GM21786 (cell line): ENCODE results near the gene ZNF536.

Experiments used
- ATAC-seq: cut with Tn5 transposase; IDR thresholded peaks from one replicate; pipeline ENCODE4 v1.9.1; 2021; ENCODE audit not compliant: unreplicated experiment

ZNF536 gene

GRCh38 chr19:30362156-30362754 is 9.9 kb upstream of the ZNF536 start:
- no peak for ATAC-seq

GRCh38 chr19:30363073-30363472 is 9.1 kb upstream of the ZNF536 start:
- no peak for ATAC-seq

GRCh38 chr19:30364866-30365800 is 7.1 kb upstream of the ZNF536 start:
- no peak for ATAC-seq

DNA sequence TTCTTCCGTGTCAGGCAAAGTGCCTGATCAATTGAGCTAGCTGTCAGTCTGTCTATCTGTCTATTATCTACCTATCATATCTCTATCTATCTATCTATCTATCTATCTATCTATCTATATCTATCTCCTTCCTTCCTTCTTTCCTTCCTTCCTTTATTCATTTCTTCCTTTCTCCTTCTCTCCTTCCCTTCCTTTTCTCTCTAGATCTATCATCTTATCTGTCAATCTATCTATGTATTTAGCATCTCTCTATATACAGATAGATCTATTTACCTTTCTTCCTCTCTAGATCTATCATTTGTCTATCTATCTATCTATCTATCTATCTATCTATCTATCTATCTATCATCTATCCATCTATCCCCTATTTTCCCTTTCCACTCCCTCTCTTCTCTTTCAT is 5.9 kb upstream of the ZNF536 start:
- no peak for ATAC-seq

- no peak for ATAC-seq
These were observed 5.2 kb upstream of the ZNF536 start for GRCh38 chr19:30367006-30367405.

GRCh38 chr19:30367421-30367820 is 4.8 kb upstream of the ZNF536 start:
- ATAC-seq, result no peak

- no peak for ATAC-seq
These were observed 2.4 kb upstream of the ZNF536 start for GRCh38 chr19:30369833-30370232.

- ATAC-seq, result no peak
These were observed 885 bp upstream of the ZNF536 start for GRCh38 chr19:30371161-30371836.

- ATAC-seq, result no peak
These were observed 1.4 kb downstream of the ZNF536 start for GRCh38 chr19:30373593-30373992.

DNA sequence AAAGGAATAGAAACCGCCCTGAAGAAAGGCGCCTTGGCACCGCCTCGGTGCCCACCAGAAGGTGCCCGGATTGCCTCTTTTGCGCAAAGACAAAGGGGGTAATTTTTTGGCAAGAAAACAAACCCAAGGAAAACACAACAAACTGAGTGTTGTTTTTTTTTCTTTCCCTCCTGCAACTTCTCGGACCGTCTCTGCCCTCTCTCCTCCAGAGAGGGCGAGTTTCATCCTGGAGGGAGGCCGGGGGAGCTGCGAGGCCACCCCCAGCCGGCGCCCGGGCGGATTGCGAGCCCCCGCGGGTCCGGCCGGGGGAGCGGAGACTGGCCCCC is 2.3 kb downstream of the ZNF536 start:
- no peak for ATAC-seq

GRCh38 chr19:30374865-30375552 is 2.8 kb downstream of the ZNF536 start:
- no peak for ATAC-seq

DNA sequence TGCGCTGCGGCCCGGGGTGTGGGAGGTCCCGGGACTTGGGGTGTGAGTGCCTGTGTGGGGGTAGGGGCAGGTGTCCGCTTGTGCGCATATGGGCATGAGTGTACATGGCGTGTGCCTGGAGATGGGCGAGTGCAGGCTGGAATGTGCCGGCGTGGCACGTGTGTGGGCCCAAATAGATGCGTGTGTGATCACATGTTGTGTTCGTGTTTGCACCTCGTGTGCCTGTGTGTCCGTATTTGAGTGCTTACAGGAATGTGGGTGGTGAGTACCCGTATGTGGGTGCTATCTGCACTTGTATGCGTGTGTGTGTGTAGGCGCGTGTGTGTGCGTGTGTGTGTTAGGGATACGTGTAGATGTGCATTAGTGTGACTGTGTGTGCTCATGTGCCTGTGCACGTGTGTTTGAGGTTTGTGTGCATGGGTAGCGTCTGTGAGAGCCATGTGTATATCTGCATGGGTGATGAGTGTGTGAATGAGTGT is 3.4 kb downstream of the ZNF536 start:
- no peak for ATAC-seq

GRCh38 chr19:30376272-30376671 is 4.1 kb downstream of the ZNF536 start:
- ATAC-seq, result no peak

- no peak for ATAC-seq
These were observed 4.7 kb downstream of the ZNF536 start for GRCh38 chr19:30376826-30377425.

- no peak for ATAC-seq
These were observed 6.5 kb downstream of the ZNF536 start for GRCh38 chr19:30378701-30379100.

GRCh38 chr19:30379841-30380610 is 7.8 kb downstream of the ZNF536 start:
- ATAC-seq, result no peak

GRCh38 chr19:30381366-30381765 is 9.2 kb downstream of the ZNF536 start:
- ATAC-seq, result no peak

DNA sequence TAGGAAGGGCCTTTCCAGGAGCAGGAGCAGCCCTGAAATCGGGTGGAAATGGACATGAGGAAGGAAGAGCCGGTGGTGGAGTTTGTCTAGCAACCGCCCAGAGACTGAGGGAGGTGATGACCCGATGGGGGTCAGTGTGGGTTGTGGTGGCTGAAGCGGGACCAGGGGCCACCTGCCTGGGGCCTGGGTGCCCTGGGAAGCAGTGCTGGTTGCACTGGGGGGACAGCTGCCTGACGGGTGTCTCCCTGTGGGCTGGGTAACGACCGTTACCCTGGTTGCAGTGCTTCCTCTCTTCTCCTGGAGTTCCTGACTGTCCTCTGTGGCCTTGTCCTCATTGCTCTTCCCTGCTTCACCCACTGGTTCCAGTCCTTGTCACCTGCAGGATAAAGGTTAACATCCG is 13.0 kb downstream of the ZNF536 start:
- ATAC-seq, result no peak

DNA sequence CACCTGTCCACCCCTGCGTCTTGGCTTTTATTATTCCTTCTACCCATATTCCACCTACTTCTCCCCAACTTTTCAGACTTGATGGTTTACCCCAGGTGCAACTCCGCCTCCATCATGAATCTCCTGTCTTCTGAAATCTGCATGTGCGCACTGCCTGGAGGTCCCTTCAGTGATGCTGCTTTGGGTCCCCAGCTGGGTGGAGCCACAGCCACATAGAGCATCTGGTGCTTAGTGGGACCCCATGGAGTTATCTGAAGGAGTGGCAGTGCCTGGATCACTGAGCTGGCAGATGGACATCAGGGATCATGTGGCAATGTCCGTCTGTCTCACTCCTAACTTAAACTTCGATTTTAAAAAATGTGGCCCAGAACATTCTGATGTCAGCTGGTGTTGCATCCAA is 13.5 kb downstream of the ZNF536 start:
- no peak for ATAC-seq

- no peak for ATAC-seq
These were observed 14.5 kb downstream of the ZNF536 start for GRCh38 chr19:30386551-30387143.
